HepG2 (cell line): ENCODE data around the gene ANKRD60. TPM values are rescaled to one million over a fixed set of nuclear protein-coding genes. Genes with fewer than 3 reads are reported as not detected.

ENCODE experiments used
- BCL6 ChIP-seq: IDR thresholded peaks from 2 replicates; pipeline ENCODE4 v1.6.1; 2016; ENCODE audit warnings: missing genetic modification reagents, missing compliant biosample characterization
- CHD4 ChIP-seq: fragments of 200-600 bp; sonication (generic); IDR thresholded peaks from 2 replicates; pipeline ENCODE4 v1.7.0; 2017; ENCODE audit warnings: mild to moderate bottlenecking, low read length, borderline replicate concordance
- ELF4 ChIP-seq: sonication (generic); formaldehyde crosslinking; IDR thresholded peaks from 2 replicates; pipeline ENCODE4 v1.5.0; 2020; ENCODE audit warnings: missing genetic modification reagents, mild to moderate bottlenecking, moderate library complexity, borderline replicate concordance
- GABPA ChIP-seq, 2 experiments: IDR thresholded peaks; 2 replicates each; pipeline ENCODE4 v1.6.1; 2011 to 2016; ENCODE audit warnings: low read depth in 2 of 2, low read length in 1 of 2, missing biosample characterization in 1 of 2, missing genetic modification characterization in 1 of 2
- HIVEP1 ChIP-seq: sonication (generic); formaldehyde crosslinking; IDR thresholded peaks from 2 replicates; pipeline ENCODE4 v1.4.0; 2020; ENCODE audit warnings: mild to moderate bottlenecking, missing genetic modification reagents
- JUNB ChIP-seq: sonication (generic); formaldehyde crosslinking; IDR thresholded peaks from 2 replicates; pipeline ENCODE4 v1.8.0; 2022; ENCODE audit warnings: missing genetic modification reagents, mild to moderate bottlenecking, borderline replicate concordance
- KDM1A ChIP-seq: IDR thresholded peaks from 2 replicates; pipeline ENCODE4 v1.6.1; 2016; ENCODE audit warnings: missing compliant biosample characterization
- PHB2 ChIP-seq: fragments of 450-650 bp; IDR thresholded peaks from 2 replicates; pipeline ENCODE4 v1.6.1; 2018; ENCODE audit not compliant: partially characterized antibody
- RAD21 ChIP-seq: fragments of 450-650 bp; formaldehyde crosslinking; IDR thresholded peaks from 2 replicates; pipeline ENCODE4 v1.5.0; 2020; ENCODE audit warnings: mild to moderate bottlenecking
- TBX3 ChIP-seq: fragments of 450-650 bp; IDR thresholded peaks from 2 replicates; pipeline ENCODE4 v1.6.1; 2017; ENCODE audit warnings: antibody characterized with exemption, mild to moderate bottlenecking, inconsistent platforms, borderline replicate concordance
- ZBTB7A ChIP-seq: sonication (generic); formaldehyde crosslinking; IDR thresholded peaks from 2 replicates; pipeline ENCODE4 v1.8.0; 2022; ENCODE audit warnings: mild to moderate bottlenecking, missing genetic modification reagents
- ZNF260 ChIP-seq: sonication (generic); formaldehyde crosslinking; IDR thresholded peaks from 2 replicates; pipeline ENCODE4 v1.4.0; 2020; ENCODE audit warnings: missing genetic modification reagents, low read depth, mild to moderate bottlenecking, borderline replicate concordance
- ZNF546 ChIP-seq: sonication (generic); formaldehyde crosslinking; conservative IDR thresholded peaks from 2 replicates; pipeline ENCODE4 v1.8.1; 2023; ENCODE audit warnings: mild to moderate bottlenecking, missing genetic modification reagents
- ZNF747 ChIP-seq: sonication (generic); formaldehyde crosslinking; IDR thresholded peaks from 2 replicates; pipeline ENCODE4 v1.8.1; 2023; ENCODE audit warnings: missing genetic modification reagents, mild to moderate bottlenecking, borderline replicate concordance
- ZNF839 ChIP-seq: sonication (generic); formaldehyde crosslinking; IDR thresholded peaks from 2 replicates; pipeline ENCODE4 v1.4.0; 2020; ENCODE audit warnings: missing genetic modification reagents, mild to moderate bottlenecking, borderline replicate concordance
- polyA plus RNA-seq, 8 experiments: library from polyadenylated mRNA; depleted of rRNA in 3 of 8; stranded (reverse) in 7 of 8; unstranded in 1 of 8; fragments of >200 nt; fragmentation: Illumina TruSeq in 4 of 8; extraction: Trizol in 4 of 8; gene quantifications; 2 replicates each; pipeline versions ENCODE4 v1.2.1 to v1.2.3, GENCODE V29; 2011 to 2016; ENCODE audit warnings: low read depth in 4 of 8, missing spikeins in 1 of 8, mixed read lengths in 1 of 8; ENCODE audit not compliant: insufficient read depth in 1 of 8
- total RNA-seq, 5 experiments: library from RNA; depleted of rRNA; stranded (reverse); fragments of >200 nt; fragmentation: Illumina TruSeq; extraction: Trizol; gene quantifications; 2 replicates each; pipeline ENCODE4 v1.2.3, GENCODE V29; 2016; ENCODE audit warnings: low read depth in 1 of 5
- TF ChIP-seq, protein P1 (sequence below): IDR thresholded peaks from 2 replicates; pipeline ENCODE4 v1.6.1; 2016; ENCODE audit warnings: mild to moderate bottlenecking
- TF ChIP-seq, protein P2 (sequence below): sonication (generic); formaldehyde crosslinking; IDR thresholded peaks from 2 replicates; pipeline ENCODE4 v1.4.0; 2020; ENCODE audit warnings: missing genetic modification reagents, borderline replicate concordance
- TF ChIP-seq, protein P3 (sequence below): sonication (generic); formaldehyde crosslinking; IDR thresholded peaks from 2 replicates; pipeline ENCODE4 v1.5.0; 2020; ENCODE audit warnings: mild to moderate bottlenecking, missing genetic modification reagents, moderate library complexity
- TF ChIP-seq, protein P4 (sequence below): sonication (generic); formaldehyde crosslinking; IDR thresholded peaks from 2 replicates; pipeline ENCODE4 v1.5.1; 2020; ENCODE audit warnings: mild to moderate bottlenecking, moderate library complexity, missing genetic modification reagents
- TF ChIP-seq, protein P5 (sequence below): sonication (generic); formaldehyde crosslinking; IDR thresholded peaks from 2 replicates; pipeline ENCODE4 v1.8.1; 2022; ENCODE audit warnings: mild to moderate bottlenecking, missing genetic modification reagents

Gene ANKRD60
- total and polyA plus RNA-seq, 2 of the 13 experiments (the other 11 are each of a cell fraction or from before 2014, with no cell fraction given) = not detected

DNA sequence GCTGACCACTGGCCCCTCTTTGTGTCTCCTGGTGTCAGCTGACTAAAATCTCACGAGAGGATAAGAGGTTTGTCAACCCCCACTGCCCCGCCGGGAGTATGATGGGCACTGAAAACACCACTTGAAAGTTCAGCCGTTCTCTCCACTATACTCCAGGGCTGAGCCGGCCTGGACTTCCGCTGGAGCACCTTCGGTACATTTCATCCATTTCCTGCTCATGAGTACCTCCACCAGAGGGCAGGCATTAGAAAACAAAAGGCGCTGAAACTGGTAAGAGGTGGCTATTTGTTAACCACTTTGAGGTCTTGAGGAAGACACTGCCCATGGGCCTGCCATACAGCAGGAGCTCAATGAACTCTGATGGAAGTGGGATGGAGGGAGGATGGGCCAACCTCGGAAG, 17.9 kb upstream of the ANKRD60 start (continued):
- TF ChIP-seq PHB2 (no peak), JUNB (CRISPR knock-in tag) (no peak), TBX3 (no peak), ZNF260 (no peak), ZNF546 (CRISPR knock-in tag) (no peak), ELF4 (CRISPR knock-in tag) (no peak), KDM1A (CRISPR knock-in tag) (no peak), ZNF747 (CRISPR knock-in tag) (no peak), ZNF839 (CRISPR knock-in tag) (no peak), RAD21 (CRISPR knock-in tag) (peak; percentile 32; the same call in 1 of the 2 replicates), ZBTB7A (CRISPR knock-in tag) (no peak), CHD4 (no peak), HIVEP1 (CRISPR knock-in tag) (no peak), BCL6 (CRISPR knock-in tag) (no peak), GABPA (IDR thresholded peaks at IDR 0.05; ENCODE audit: low read depth, low read length) (0 out of 2 replicates have a peak, but pooled peaks have one; percentile 17), GABPA (CRISPR knock-in tag; IDR thresholded peaks at IDR 0.05; ENCODE audit: low read depth) (peak; percentile 68; the same call in 1 of the 2 replicates)
- TF ChIP-seq, protein P1, sequence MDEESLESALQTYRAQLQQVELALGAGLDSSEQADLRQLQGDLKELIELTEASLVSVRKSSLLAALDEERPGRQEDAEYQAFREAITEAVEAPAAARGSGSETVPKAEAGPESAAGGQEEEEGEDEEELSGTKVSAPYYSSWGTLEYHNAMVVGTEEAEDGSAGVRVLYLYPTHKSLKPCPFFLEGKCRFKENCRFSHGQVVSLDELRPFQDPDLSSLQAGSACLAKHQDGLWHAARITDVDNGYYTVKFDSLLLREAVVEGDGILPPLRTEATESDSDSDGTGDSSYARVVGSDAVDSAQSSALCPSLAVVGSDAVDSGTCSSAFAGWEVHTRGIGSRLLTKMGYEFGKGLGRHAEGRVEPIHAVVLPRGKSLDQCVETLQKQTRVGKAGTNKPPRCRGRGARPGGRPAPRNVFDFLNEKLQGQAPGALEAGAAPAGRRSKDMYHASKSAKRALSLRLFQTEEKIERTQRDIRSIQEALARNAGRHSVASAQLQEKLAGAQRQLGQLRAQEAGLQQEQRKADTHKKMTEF (CRISPR knock-in tag) = no peak
- TF ChIP-seq, protein P2, sequence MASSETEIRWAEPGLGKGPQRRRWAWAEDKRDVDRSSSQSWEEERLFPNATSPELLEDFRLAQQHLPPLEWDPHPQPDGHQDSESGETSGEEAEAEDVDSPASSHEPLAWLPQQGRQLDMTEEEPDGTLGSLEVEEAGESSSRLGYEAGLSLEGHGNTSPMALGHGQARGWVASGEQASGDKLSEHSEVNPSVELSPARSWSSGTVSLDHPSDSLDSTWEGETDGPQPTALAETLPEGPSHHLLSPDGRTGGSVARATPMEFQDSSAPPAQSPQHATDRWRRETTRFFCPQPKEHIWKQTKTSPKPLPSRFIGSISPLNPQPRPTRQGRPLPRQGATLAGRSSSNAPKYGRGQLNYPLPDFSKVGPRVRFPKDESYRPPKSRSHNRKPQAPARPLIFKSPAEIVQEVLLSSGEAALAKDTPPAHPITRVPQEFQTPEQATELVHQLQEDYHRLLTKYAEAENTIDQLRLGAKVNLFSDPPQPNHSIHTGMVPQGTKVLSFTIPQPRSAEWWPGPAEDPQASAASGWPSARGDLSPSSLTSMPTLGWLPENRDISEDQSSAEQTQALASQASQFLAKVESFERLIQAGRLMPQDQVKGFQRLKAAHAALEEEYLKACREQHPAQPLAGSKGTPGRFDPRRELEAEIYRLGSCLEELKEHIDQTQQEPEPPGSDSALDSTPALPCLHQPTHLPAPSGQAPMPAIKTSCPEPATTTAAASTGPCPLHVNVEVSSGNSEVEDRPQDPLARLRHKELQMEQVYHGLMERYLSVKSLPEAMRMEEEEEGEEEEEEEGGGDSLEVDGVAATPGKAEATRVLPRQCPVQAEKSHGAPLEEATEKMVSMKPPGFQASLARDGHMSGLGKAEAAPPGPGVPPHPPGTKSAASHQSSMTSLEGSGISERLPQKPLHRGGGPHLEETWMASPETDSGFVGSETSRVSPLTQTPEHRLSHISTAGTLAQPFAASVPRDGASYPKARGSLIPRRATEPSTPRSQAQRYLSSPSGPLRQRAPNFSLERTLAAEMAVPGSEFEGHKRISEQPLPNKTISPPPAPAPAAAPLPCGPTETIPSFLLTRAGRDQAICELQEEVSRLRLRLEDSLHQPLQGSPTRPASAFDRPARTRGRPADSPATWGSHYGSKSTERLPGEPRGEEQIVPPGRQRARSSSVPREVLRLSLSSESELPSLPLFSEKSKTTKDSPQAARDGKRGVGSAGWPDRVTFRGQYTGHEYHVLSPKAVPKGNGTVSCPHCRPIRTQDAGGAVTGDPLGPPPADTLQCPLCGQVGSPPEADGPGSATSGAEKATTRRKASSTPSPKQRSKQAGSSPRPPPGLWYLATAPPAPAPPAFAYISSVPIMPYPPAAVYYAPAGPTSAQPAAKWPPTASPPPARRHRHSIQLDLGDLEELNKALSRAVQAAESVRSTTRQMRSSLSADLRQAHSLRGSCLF (CRISPR knock-in tag) = no peak
- TF ChIP-seq, protein P3, sequence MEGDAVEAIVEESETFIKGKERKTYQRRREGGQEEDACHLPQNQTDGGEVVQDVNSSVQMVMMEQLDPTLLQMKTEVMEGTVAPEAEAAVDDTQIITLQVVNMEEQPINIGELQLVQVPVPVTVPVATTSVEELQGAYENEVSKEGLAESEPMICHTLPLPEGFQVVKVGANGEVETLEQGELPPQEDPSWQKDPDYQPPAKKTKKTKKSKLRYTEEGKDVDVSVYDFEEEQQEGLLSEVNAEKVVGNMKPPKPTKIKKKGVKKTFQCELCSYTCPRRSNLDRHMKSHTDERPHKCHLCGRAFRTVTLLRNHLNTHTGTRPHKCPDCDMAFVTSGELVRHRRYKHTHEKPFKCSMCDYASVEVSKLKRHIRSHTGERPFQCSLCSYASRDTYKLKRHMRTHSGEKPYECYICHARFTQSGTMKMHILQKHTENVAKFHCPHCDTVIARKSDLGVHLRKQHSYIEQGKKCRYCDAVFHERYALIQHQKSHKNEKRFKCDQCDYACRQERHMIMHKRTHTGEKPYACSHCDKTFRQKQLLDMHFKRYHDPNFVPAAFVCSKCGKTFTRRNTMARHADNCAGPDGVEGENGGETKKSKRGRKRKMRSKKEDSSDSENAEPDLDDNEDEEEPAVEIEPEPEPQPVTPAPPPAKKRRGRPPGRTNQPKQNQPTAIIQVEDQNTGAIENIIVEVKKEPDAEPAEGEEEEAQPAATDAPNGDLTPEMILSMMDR = peak; percentile 71
- TF ChIP-seq, protein P4, sequence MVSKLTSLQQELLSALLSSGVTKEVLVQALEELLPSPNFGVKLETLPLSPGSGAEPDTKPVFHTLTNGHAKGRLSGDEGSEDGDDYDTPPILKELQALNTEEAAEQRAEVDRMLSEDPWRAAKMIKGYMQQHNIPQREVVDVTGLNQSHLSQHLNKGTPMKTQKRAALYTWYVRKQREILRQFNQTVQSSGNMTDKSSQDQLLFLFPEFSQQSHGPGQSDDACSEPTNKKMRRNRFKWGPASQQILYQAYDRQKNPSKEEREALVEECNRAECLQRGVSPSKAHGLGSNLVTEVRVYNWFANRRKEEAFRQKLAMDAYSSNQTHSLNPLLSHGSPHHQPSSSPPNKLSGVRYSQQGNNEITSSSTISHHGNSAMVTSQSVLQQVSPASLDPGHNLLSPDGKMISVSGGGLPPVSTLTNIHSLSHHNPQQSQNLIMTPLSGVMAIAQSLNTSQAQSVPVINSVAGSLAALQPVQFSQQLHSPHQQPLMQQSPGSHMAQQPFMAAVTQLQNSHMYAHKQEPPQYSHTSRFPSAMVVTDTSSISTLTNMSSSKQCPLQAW = no peak
- TF ChIP-seq, protein P5, sequence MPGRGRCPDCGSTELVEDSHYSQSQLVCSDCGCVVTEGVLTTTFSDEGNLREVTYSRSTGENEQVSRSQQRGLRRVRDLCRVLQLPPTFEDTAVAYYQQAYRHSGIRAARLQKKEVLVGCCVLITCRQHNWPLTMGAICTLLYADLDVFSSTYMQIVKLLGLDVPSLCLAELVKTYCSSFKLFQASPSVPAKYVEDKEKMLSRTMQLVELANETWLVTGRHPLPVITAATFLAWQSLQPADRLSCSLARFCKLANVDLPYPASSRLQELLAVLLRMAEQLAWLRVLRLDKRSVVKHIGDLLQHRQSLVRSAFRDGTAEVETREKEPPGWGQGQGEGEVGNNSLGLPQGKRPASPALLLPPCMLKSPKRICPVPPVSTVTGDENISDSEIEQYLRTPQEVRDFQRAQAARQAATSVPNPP (CRISPR knock-in tag) = no peak
